K562 (cell line): ENCODE measurements around the gene PSMD8. TPM values are rescaled to one million over a fixed set of nuclear protein-coding genes. Genes with fewer than 3 reads are reported as not detected.
A peak's percentile ranks its signal among the peaks of the same experiment; 100 is the strongest.

Source experiments
- ATF1 ChIP-seq, 2 experiments: fragments of 450-650 bp in 1 of 2; IDR thresholded peaks; 2 replicates each; pipeline ENCODE4 v1.6.1; 2016; ENCODE audit warnings: missing compliant biosample characterization in 1 of 2, missing genetic modification characterization in 1 of 2
- CAMTA2 ChIP-seq: fragments of 250-450 bp; sonication (Bioruptor Pico); conservative IDR thresholded peaks from 2 replicates; pipeline ENCODE4 v1.5.1; 2022
- CREBBP ChIP-seq: IDR thresholded peaks from one replicate; pipeline ENCODE4 v1.6.1; 2012; ENCODE audit warnings: low read depth, mild to moderate bottlenecking, control low read depth, inconsistent platforms, low read length
- CXXC5 ChIP-seq: fragments of 250-450 bp; sonication (Bioruptor Pico); IDR thresholded peaks from 2 replicates; pipeline ENCODE4 v1.8.0; 2022; ENCODE audit warnings: inconsistent platforms, mild to moderate bottlenecking, moderate library complexity
- ID3 ChIP-seq, 2 experiments: fragments of 250-450 bp in 1 of 2; fragments of 450-650 bp in 1 of 2; sonication (Bioruptor Pico) in 1 of 2; IDR thresholded peaks; 2 replicates each; pipeline versions ENCODE4 v1.6.1 to v1.8.0; 2016 to 2021; ENCODE audit warnings: mild to moderate bottlenecking in 2 of 2, moderate library complexity in 2 of 2, missing compliant biosample characterization in 1 of 2, missing genetic modification characterization in 1 of 2
- IRF1 ChIP-seq: sonication (generic); formaldehyde crosslinking; IDR thresholded peaks from 2 replicates; pipeline ENCODE4 v1.8.0; 2022; ENCODE audit warnings: missing genetic modification reagents, mild to moderate bottlenecking, borderline replicate concordance
- KAT2B ChIP-seq: IDR thresholded peaks from one replicate; pipeline ENCODE4 v1.6.1; 2012; ENCODE audit warnings: low read depth, mild to moderate bottlenecking, control low read depth, inconsistent platforms, low read length, moderate library complexity
- KDM5B ChIP-seq: fragments of 200-600 bp; sonication (generic); IDR thresholded peaks from 2 replicates; pipeline ENCODE4 v1.6.1; 2012; ENCODE audit warnings: low read depth, mild to moderate bottlenecking, moderate library complexity, low read length, control low read depth, inconsistent platforms; ENCODE audit not compliant: insufficient replicate concordance
- LEF1 ChIP-seq: fragments of 450-650 bp; IDR thresholded peaks from 2 replicates; pipeline ENCODE4 v1.6.1; 2016; ENCODE audit warnings: mild to moderate bottlenecking
- MIER1 ChIP-seq: fragments of 450-650 bp; IDR thresholded peaks from 2 replicates; pipeline ENCODE4 v1.6.1; 2016; ENCODE audit warnings: antibody characterized with exemption, mild to moderate bottlenecking, low read depth
- PCBP2 ChIP-seq: fragments of 200-400 bp; formaldehyde crosslinking; IDR thresholded peaks from 2 replicates; pipeline ENCODE4 v1.6.1; 2018; ENCODE audit warnings: low read length, low read depth, mild to moderate bottlenecking, moderate library complexity; ENCODE audit not compliant: poor library complexity, severe bottlenecking
- PHF21A ChIP-seq: fragments of 450-650 bp; IDR thresholded peaks from 2 replicates; pipeline ENCODE4 v1.6.1; 2017; ENCODE audit warnings: low read depth, borderline replicate concordance
- PTRF ChIP-seq: fragments of 450-650 bp; IDR thresholded peaks from 2 replicates; pipeline ENCODE4 v1.6.1; 2016; ENCODE audit warnings: mild to moderate bottlenecking, missing genetic modification characterization, missing compliant biosample characterization
- RBM15 ChIP-seq: fragments of 200-400 bp; formaldehyde crosslinking; IDR thresholded peaks from 2 replicates; pipeline ENCODE4 v1.6.1; 2018; ENCODE audit warnings: mild to moderate bottlenecking, low read length, moderate library complexity; ENCODE audit not compliant: insufficient read depth
- SMAD3 ChIP-seq: fragments of 450-650 bp; formaldehyde crosslinking; conservative IDR thresholded peaks from 2 replicates; pipeline ENCODE4 v1.4.0; 2020; ENCODE audit warnings: mild to moderate bottlenecking
- TAF1 ChIP-seq: IDR thresholded peaks from 2 replicates; pipeline ENCODE4 v1.6.1; 2011; ENCODE audit warnings: mild to moderate bottlenecking, low read length, moderate library complexity; ENCODE audit not compliant: insufficient read depth, control insufficient read depth, severe bottlenecking; ENCODE audit errors: extremely low read depth
- TFE3 ChIP-seq: fragments of 450-650 bp; formaldehyde crosslinking; IDR thresholded peaks from 2 replicates; pipeline ENCODE4 v1.4.0; 2020; ENCODE audit warnings: mild to moderate bottlenecking, mixed read lengths
- ZNF146 ChIP-seq: IDR thresholded peaks from one replicate; pipeline ENCODE4 v1.6.1; 2018; ENCODE audit warnings: missing compliant biosample characterization; ENCODE audit not compliant: unreplicated experiment
- ZNF445 ChIP-seq: fragments of 250-450 bp; sonication (Bioruptor Pico); IDR thresholded peaks from 2 replicates; pipeline ENCODE4 v1.4.0; 2020; ENCODE audit warnings: low read depth, mild to moderate bottlenecking, moderate library complexity
- ZNF518B ChIP-seq: fragments of 250-450 bp; sonication (Bioruptor Pico); IDR thresholded peaks from 2 replicates; pipeline ENCODE4 v1.5.0; 2021; ENCODE audit warnings: mild to moderate bottlenecking, moderate library complexity
- ZNF57 ChIP-seq: fragments of 450-650 bp; formaldehyde crosslinking; IDR thresholded peaks from 2 replicates; pipeline ENCODE4 v1.4.0; 2020; ENCODE audit warnings: mild to moderate bottlenecking, moderate library complexity
- polyA plus RNA-seq, 8 experiments: library from polyadenylated mRNA; depleted of rRNA in 4 of 8; stranded (reverse) in 5 of 8; unstranded in 3 of 8; fragments of >200 nt; fragmentation: Nextera tagmentation in 2 of 8; fragmentation: Illumina TruSeq in 1 of 8; extraction: Ambion mirVana in 2 of 8; extraction: Trizol in 1 of 8; gene quantifications; 2 replicates each; pipeline versions ENCODE4 v1.2.1 to v1.2.3, GENCODE V29; 2011 to 2014; ENCODE audit warnings: inconsistent platforms in 1 of 8, missing spikeins in 1 of 8
- total RNA-seq, 7 experiments: library from RNA; depleted of rRNA in 6 of 7; stranded (reverse); fragments of >200 nt in 6 of 7; fragmentation: Illumina TruSeq in 2 of 7; extraction: Trizol in 2 of 7; gene quantifications; 2 replicates each; pipeline versions ENCODE4 v1.2.1 to v1.2.3, GENCODE V29; 2011 to 2021; ENCODE audit warnings: low replicate concordance in 1 of 7

PSMD8 gene
- total and polyA plus RNA-seq, 9 of the 15 experiments (the other 6 are each of a cell fraction or from before 2014, with no cell fraction given): 130 to 583 (median 315) TPM

GRCh38 chr19:38402967-38403674, 28.8 kb downstream of the PSMD8 start, which contains the start of gene FAM98C (continued):
- TF ChIP-seq ZNF57 (no peak), ATF1 (CRISPR knock-in tag; IDR thresholded peaks at IDR 0.05) (0 out of 2 replicates have a peak, but pooled peaks have one; percentile 26), ATF1 (tag; IDR thresholded peaks at IDR 0.05) (peak; percentile 85), PCBP2 (no peak), PHF21A (no peak), SMAD3 (CRISPR knock-in tag) (no peak), CREBBP (no peak), MIER1 (no peak), TFE3 (CRISPR knock-in tag) (no peak), ZNF146 (CRISPR knock-in tag) (no peak), ID3 (CRISPR knock-in tag; IDR thresholded peaks at IDR 0.05) (no peak), ID3 (tag; IDR thresholded peaks at IDR 0.05) (peak; percentile 77; the same call in 1 of the 2 replicates), CXXC5 (CRISPR knock-in tag) (peak; percentile 96), PTRF (tag) (no peak), TAF1 (peak; percentile 53), KAT2B (no peak), IRF1 (CRISPR knock-in tag) (no peak), ZNF445 (CRISPR knock-in tag) (no peak), RBM15 (no peak), KDM5B (peak; percentile 5), LEF1 (no peak), CAMTA2 (CRISPR knock-in tag) (no peak), ZNF518B (no peak)
